ENCODE results near the gene GFAP.
A peak's percentile ranks its signal among the peaks of the same experiment; 100 is the strongest.

GFAP gene

DNA sequence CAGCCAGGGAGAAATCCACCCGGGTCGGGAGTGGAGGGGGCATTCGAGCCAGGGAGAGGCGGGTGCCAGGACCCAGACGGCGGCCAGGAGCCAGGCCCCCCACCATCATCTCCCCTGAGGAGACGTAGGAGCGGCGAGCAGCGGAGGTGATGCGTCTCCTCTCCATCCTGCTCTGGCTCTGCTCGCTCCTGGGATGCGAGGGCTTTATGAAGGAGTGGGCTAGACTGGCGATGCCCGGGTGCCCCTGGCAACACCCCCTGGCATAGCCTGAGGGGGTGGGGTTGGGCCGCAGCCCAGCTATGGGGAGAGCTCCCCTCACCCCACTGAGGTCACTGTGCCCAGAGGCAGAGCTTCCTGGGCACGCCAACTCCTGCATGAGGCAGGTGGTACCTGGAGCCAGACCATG lies at the start of gene GFAP:
Gene GFAP, minus strand, starts transcription at position 180 of the 406 bp plus-strand sequence. Its CDS starts 14 bp downstream, at position 166.
- DNase-seq (ENCODE audit: low spot score): no peak
- TF ChIP-seq, protein P1, sequence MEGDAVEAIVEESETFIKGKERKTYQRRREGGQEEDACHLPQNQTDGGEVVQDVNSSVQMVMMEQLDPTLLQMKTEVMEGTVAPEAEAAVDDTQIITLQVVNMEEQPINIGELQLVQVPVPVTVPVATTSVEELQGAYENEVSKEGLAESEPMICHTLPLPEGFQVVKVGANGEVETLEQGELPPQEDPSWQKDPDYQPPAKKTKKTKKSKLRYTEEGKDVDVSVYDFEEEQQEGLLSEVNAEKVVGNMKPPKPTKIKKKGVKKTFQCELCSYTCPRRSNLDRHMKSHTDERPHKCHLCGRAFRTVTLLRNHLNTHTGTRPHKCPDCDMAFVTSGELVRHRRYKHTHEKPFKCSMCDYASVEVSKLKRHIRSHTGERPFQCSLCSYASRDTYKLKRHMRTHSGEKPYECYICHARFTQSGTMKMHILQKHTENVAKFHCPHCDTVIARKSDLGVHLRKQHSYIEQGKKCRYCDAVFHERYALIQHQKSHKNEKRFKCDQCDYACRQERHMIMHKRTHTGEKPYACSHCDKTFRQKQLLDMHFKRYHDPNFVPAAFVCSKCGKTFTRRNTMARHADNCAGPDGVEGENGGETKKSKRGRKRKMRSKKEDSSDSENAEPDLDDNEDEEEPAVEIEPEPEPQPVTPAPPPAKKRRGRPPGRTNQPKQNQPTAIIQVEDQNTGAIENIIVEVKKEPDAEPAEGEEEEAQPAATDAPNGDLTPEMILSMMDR (IDR thresholded peaks at IDR 0.05): no peak
- H3K4me3 ChIP-seq: no peak within 1 kb of the TSS
- H3K27ac ChIP-seq: peak within 1 kb of the TSS in 1 of 2 donors; percentile 65

DNA sequence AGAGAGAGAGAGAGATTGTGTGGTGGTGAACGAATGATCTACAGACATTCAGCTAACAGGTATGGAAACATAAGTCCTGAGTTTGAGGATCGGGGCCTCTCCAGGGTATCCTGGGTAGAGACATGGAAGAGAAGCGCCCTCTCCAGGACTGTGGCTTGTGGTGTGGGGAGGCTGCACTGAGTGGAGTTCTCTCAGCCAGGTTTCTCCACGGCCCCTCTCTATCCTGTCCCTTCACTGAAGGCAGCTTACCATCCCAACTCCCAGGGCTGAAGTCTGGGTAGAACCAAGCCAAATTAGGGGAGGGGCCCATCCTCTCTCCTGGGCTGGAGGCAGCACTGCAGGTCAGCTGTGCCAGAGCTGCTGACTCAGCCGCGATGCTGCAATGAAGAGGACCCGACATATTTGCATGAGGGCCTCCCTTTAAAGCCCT lies 46.6 kb upstream of the GFAP start:
- Histone ChIP-seq H3K4me3 (no peak overlapping the region), H3K27ac (no peak overlapping the region)
- TF ChIP-seq, protein P1 (IDR thresholded peaks at IDR 0.05): no peak
- no peak for DNase-seq (ENCODE audit: low spot score)

DNA sequence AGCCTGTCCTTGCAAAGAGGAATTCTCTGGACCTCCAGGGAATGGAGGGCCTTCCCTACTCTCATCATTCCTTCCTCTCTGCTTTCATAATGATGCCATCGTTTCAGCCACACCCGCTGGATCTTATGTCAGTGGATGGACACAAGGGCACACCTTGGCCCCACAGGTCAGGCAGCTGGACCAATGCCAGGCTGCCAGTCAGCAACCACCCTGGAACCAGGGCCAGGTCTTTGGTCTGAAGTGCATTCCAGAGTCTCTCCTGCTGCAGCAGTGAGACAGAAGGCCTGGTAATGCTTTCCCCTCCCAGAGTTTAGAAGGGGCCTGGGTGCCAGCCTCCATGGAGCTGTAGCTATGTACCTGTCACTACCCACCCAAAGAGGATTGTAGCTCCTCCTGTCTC lies 45.4 kb upstream of the GFAP start:
- DNase-seq (ENCODE audit: low spot score): no peak
- no peak overlapping the region for H3K27ac ChIP-seq
- TF ChIP-seq, protein P1 (IDR thresholded peaks at IDR 0.05): no peak

DNA sequence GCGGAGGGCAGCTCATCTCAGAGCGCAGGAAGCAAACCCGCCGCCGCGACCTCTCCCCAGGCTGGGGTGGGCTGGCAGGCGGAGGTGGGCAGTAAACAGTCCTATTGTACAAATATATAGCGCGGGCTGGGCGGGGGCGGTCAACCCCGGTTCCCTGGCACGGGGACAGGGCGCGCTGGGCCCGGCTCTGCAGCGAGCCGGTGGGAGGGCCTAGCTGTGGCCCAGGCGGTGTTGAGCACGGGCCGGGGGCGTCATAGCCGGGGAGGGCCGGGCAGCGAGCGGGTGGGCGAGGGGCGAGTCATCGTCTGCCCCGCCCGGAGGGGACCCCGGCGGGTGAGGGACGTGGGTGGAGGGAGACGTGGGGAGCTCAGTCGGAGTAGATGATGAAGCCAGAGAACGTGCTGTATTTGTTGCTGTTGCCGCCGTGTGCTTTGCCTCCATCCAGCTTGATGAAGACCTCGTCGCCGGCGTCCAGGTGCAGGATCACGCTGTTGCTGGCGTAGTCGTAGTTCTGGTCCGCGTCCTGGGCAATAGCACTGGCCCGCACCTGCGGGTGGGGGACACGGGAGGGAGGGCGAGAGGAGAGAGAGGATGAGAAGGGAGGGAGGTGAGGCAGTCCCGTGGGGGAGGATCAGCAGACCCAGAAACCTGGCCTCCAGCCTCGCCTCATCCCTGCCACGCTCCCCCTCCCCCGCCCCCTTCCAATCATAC lies 44.7 kb upstream of the GFAP start:
- Histone ChIP-seq H3K27ac (no peak overlapping the region), H3K4me3 (peak overlapping the region; percentile 61)
- no peak for DNase-seq (ENCODE audit: low spot score)
- TF ChIP-seq, protein P1 (IDR thresholded peaks at IDR 0.05): no peak

More for the DNA sequence above, 45.4 kb upstream of the GFAP start:
- no peak overlapping the region for H3K4me3 ChIP-seq

DNA sequence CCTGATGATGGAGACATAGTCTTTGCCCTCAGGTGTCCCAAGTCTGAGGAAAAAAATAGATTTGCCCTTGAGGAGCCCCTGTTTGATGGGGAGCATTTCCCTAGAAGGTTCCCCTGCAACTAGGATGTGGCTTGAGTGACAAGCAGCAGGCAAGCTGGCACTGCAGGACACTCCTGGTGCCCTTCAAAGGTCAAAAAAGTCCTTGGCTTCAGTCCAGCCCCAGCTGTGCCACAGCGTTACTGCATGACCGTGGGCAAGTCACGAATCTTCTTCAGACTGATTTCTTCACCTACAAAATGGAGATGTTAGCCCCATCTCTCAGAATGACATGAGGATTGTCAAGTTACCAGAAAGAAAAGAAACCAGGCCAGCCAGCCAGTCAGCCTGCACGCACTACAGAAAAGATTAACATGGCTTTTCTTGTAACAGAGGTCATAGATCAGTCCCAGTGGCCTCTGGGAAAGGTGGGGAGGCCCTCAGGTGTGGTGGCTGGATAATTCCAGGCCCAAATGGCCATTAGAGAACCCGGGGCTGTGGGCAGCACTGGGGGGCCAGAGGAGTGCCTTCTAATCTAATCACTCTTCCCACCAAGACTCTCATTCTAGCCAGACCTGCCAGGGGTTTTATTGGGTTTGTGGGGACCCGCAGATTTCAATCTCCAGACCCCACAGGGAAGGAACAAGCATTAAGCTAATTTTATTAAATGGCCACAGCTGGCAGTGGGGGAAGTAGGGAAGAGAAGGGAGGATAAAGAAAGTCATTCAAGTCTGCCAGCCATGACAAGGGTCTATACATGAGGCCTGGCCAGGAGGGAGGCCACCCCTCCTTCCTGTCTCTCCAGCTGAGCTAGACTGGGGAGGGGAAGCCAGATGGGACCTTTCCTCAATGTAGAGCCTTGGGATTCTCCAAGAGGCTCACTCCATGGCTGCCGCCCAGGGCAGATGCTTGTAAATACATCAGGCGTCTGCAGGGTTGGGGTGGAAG lies 42.0 kb upstream of the GFAP start:
- TF ChIP-seq, protein P1 (IDR thresholded peaks at IDR 0.05): no peak
- H3K27ac ChIP-seq: no peak overlapping the region
- no peak overlapping the region for H3K4me3 ChIP-seq
- DNase-seq (ENCODE audit: low spot score): peak; percentile 53

DNA sequence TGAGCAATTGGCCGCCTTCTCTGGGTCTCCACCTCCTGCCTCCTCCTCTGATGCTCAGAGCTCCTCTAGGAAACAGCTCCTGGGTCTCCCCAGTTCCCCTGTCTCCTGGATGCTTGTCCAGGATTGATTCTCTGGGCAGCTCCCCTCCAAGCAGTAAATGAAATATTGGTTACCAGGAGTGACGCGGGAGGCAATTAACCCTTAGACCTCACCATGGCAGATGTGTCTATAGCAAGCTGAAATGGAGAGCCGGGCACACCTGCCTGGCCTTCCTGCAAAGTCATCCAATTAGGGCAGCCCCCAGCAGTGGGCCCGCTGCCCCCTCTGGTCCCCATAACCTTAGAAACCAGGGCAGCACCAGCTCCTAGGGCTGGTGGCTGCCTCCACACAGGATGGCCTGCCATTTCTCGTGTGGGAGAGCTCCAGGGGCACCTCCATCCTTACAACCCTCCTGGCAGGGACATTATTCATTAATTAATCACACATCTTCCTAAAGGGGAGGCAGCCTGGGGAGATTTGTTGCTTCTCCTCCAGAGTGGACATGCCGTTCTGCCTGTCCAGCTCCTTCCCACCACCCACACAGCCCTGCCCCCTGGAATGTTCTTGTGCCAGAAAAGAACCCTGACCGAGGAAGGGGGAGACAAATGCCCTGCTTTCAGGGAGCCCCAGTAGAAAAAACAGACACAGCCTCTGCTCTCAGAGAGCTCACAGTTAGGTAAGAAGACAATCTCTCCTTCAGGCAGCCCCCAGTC lies 40.5 kb upstream of the GFAP start:
- Histone ChIP-seq H3K4me3 (no peak overlapping the region), H3K27ac (no peak overlapping the region)
- peak; percentile 40 for DNase-seq (ENCODE audit: low spot score)
- TF ChIP-seq, protein P1 (IDR thresholded peaks at IDR 0.05): no peak

All from coronary artery (tissue), 2 donors.